Activated naive CD4-positive, alpha-beta T cell treated with anti-CD3 and anti-CD28 coated beads, Interleukin-2, amount 50 U/mL, for 72 hours (primary cell): ENCODE measurements around the gene RSRP1. TPM values are rescaled to one million over a fixed set of nuclear protein-coding genes. Genes with fewer than 3 reads are reported as not detected.
A peak's percentile ranks its signal among the peaks of the same experiment; 100 is the strongest.
"Not testable (repeated sequence)": the region's sequence is repeated elsewhere in the genome, so short reads cannot be mapped to it uniquely, and the experiment has no call there.

Experiments
- ATAC-seq, 2 donors: fragments of 150-1000 bp; cut with Tn5 transposase; 2 replicates each; pipeline ENCODE4 v1.10.0; 2021; ENCODE audit warnings: mild to moderate bottlenecking in 2 of 2, moderate library complexity in 2 of 2
- DNase-seq, 2 donors: peaks; one replicate each; pipeline ENCODE4 v3.0.0; 2021 to 2022; ENCODE audit warnings: low spot score in 2 of 2
- H3K27ac Mint-ChIP-seq, 2 donors: one replicate each; pipeline ENCODE4 v1.8.0; 2022; ENCODE audit warnings: mild to moderate bottlenecking in 2 of 2, mixed read lengths in 2 of 2
- H3K36me3 Mint-ChIP-seq, 2 donors: one replicate each; pipeline ENCODE4 v1.8.0; 2022; ENCODE audit warnings: mixed read lengths in 2 of 2
- H3K9me3 Mint-ChIP-seq, 2 donors: one replicate each; pipeline ENCODE4 v1.8.0; 2022; ENCODE audit warnings: mixed read lengths in 2 of 2
- total RNA-seq, 2 donors: library from RNA; stranded (reverse); gene quantifications; one replicate each; pipeline ENCODE4 v1.2.3, GENCODE V29; 2022

The RSRP1 gene
- total RNA-seq, 2 donors from 2014 or later = 147 to 154 TPM

DNA sequence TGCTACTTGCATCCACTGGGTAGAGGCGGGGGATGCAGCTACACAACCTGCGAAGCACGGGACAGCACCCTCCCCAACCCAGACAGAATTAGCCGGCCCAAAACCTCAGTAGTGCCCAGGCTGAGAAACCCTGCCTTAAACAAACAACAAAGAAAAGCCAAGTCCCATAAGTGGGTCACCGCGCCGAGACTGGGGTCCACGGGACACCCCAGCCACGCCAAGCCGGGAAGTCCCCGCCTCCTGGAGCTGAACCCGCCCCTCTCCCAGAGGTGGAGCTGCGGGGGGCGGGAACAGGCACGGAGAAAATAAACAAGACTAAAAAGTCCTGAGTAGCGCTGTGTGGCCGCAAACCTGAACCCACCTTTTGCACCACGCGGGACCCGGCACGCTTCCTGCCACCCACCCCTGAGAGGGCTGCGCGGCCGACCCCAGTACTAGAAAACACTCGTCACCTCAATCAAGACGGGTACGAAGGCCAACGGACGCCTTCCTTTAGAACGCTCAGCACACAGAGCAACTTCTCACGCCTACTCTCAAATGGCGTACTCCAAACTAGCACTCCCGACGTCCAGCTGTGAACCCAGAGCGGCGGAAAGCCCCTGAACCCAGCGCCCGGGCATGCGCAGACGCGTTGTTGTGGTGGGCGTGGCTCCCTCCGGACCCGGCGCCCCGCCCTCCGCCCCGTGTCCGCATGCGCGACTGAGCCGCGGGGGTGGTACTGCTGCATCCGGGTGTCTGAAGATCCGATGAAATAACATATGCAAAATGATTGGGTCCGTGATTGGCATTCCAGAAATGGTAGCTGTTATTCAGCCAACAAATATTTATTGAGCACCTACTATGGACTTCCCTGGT is 20.3 kb upstream of the RSRP1 start:
- H3K36me3 Mint-ChIP-seq, H3K9me3 Mint-ChIP-seq: not testable (repeated sequence)
- ATAC-seq (peak; percentile 78 to 86), DNase-seq (peak; percentile 94 to 95)
- peak overlapping the region; percentile 91 to 92 for H3K27ac Mint-ChIP-seq

DNA sequence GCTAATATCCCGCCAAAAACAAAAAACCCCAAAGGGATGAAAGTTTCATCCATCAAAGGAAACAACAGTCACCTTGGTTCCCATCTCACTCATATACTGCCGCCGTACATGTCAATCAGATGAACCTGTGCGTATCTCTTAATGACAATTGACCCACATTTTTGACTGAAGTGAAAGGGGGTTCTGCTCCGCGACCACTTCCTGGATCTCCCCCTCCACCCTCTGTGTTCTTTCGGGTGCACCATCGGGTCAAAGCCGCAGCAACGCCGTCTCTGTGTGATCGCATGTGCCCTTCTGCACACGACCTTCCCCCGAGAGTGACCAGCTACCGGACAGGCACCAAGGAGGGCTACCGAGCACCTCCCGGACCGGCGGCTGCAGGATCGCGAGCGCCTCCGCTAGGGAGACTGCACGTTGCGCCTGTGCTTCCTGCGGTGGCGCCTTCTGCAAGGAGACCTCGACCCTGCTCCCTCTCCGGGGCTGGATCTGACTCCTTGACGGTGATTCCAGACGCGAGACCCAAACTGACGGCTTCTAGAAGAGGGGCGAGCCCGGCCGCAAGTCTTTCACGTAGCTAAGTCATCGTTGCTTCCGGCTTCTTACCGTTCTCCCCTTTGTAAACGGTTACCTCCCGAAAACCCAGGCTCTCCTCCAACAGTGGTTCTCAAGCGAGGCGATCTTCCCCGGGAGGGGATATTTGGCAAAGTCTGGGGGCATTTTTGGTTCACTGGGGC is 19.5 kb upstream of the RSRP1 start:
- DNase-seq, H3K36me3 Mint-ChIP-seq: not testable (repeated sequence)
- peak overlapping the region; percentile 66 to 81 for H3K27ac Mint-ChIP-seq

GRCh38 chr1:25260336-25260735 is 13.1 kb upstream of the RSRP1 start:
- not testable (repeated sequence) for H3K9me3 Mint-ChIP-seq, ATAC-seq, DNase-seq, H3K27ac Mint-ChIP-seq, H3K36me3 Mint-ChIP-seq

More for the DNA sequence above, 19.5 kb upstream of the RSRP1 start:
- not testable (repeated sequence) for H3K9me3 Mint-ChIP-seq
- ATAC-seq = peak; percentile 19 to 46

GRCh38 chr1:25259813-25260212 is 12.6 kb upstream of the RSRP1 start:
- not testable (repeated sequence) for H3K9me3 Mint-ChIP-seq, H3K36me3 Mint-ChIP-seq, H3K27ac Mint-ChIP-seq, DNase-seq
- ATAC-seq = peak; percentile 50 to 91

DNA sequence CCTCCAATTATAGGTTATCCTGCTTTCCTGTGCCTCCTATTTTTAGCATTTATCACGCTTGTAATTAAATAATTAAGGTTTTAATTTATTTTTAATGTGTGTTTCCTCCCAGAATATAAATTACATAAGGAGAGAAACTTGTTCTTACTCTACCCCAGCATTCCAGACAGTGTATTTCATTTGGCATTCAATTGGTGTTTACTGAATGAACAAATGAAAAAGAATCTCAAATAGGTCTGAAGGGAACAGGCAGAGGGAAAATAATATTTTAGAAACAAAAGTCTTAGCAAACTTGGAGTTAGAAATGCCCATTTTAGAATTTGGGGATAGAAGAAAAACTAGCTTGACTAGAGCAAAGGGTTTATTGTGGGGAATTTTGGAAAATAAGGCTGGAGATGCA is 9.9 kb upstream of the RSRP1 start:
- ATAC-seq (no peak), DNase-seq (no peak)
- Mint-ChIP-seq H3K27ac (no peak overlapping the region), H3K9me3 (no peaks in the 10 kb centered on the region), H3K36me3 (no peaks in the 10 kb centered on the region)

- H3K9me3 Mint-ChIP-seq = no peaks in the 10 kb centered on the region
- ATAC-seq = no peak
- no peaks in the 10 kb centered on the region for H3K36me3 Mint-ChIP-seq
- no peak overlapping the region for H3K27ac Mint-ChIP-seq
- DNase-seq = no peak
These were observed 9.3 kb upstream of the RSRP1 start for GRCh38 chr1:25256578-25256965.

GRCh38 chr1:25255706-25256577 is 8.7 kb upstream of the RSRP1 start:
- DNase-seq (no peak), ATAC-seq (no peak)
- Mint-ChIP-seq H3K9me3 (no peaks in the 10 kb centered on the region), H3K27ac (no peak overlapping the region), H3K36me3 (no peaks in the 10 kb centered on the region)

DNA sequence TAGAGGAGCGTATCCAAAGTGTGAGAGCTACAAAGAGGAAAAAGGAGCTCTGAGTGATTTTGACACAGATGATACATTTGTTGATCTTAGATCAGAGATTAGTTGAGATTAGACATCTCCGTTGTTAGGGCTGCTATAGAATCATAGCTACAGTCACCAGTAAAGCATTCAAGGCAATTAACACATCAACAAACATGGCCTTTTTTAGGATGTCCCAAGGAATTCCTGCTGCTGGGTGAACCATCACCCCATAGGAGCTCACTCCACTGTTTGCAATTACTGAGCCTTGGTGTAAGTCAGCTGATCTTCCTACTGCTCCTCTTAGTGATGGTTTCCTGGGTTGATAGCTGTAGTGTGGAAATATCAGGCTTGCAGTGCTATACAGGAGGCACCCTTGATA is 6.7 kb upstream of the RSRP1 start:
- ATAC-seq (no peak), DNase-seq (no peak)
- Mint-ChIP-seq H3K36me3 (no peaks in the 10 kb centered on the region), H3K27ac (peak overlapping the region in 1 of 2 donors; percentile 65), H3K9me3 (no peaks in the 10 kb centered on the region)

DNA sequence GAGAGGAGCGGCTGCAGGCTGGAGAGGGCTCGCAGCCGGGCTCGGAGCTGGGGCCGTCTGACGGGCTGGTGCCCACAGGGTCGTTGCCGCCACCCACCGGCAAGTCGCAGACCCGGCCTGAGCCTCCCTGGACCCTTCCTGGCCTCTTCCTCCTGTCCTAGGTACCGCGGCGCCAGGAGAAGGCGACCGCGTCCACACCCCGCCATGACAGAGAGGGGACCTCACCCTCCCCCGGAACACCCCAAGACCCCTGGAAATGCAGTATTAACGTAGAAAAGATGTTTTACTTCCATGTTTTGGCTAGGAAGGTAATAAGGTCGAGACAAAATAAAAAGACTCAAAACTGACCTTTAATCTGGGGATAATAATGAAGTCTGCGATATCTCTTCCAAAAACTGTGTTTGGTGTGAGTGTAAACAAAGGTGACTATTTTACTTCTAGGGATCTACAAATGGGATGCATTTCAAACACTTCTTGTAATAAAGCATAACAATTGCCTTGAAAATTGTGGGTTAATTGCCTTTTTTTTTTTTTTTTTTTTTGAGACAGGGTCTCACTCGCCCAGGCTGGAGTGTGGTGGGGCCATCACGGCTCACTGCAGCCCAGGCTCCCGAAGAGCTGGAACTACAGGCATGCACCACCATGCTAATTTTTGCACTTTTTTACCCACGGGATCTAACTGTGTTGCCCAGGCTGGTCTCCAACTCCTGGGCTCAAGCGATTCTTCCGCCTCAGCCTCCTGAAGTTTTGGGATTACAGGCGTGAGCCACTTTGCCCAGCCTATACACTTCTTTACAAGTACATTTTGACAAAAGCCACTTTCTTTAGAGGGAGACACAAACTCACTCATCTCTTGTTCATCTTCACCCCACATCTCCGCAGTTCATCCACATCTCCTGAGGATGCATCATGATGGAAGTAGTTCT is 838 bp upstream of the RSRP1 start:
- peak in 1 of 2 donors; percentile 40 for ATAC-seq

GRCh38 chr1:25246600-25247023 is 642 bp downstream of the RSRP1 start:
- no peaks in the 10 kb centered on the region for H3K9me3 Mint-ChIP-seq
- peak; percentile 2 to 4 for ATAC-seq
- no peak for DNase-seq
- peak overlapping the region; percentile 99 to 100 for H3K27ac Mint-ChIP-seq
- peaks cover 44 to 46% of the 10 kb centered on the region in 2 donors for H3K36me3 Mint-ChIP-seq

More for the DNA sequence above, 838 bp upstream of the RSRP1 start:
- Mint-ChIP-seq H3K27ac (peak overlapping the region; percentile 72 to 100), H3K36me3 (peaks cover 37 to 38% of the 10 kb centered on the region in 2 donors), H3K9me3 (no peaks in the 10 kb centered on the region)
- no peak for DNase-seq

- Mint-ChIP-seq H3K36me3 (peaks cover 44 to 46% of the 10 kb centered on the region in 2 donors), H3K9me3 (no peaks in the 10 kb centered on the region), H3K27ac (peak overlapping the region; percentile 99 to 100)
- DNase-seq (peak in 1 of 2 donors; percentile 42), ATAC-seq (peak; percentile 4 to 29)
These were observed 1.2 kb downstream of the RSRP1 start for GRCh38 chr1:25245809-25246599.

DNA sequence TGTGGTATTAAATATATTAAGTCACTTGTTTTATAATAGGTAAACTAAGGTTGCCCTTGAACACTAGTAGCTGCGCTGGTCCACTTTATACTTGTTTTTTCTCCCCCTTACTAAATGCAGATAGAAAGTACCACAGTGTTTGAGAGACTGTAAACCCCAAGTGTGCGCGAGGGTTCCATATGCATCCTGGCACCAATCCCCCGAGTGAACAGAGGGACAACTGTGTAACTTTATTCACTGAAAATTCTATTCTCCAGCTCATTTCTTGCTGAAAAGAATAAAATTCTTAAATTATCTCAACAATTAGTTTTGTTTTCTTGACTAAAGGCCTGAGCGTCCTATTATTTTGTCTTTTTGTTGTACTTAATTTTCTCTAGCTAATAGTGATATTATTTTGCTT is 1.9 kb downstream of the RSRP1 start:
- DNase-seq (no peak), ATAC-seq (no peak)
- H3K9me3 Mint-ChIP-seq = no peaks in the 10 kb centered on the region
- peak overlapping the region; percentile 99 to 100 for H3K27ac Mint-ChIP-seq
- peaks cover 46% of the 10 kb centered on the region in 2 donors for H3K36me3 Mint-ChIP-seq

GRCh38 chr1:25243907-25244306 is 3.3 kb downstream of the RSRP1 start:
- Mint-ChIP-seq H3K9me3 (no peaks in the 10 kb centered on the region), H3K27ac (peak overlapping the region in 1 of 2 donors; percentile 93), H3K36me3 (peaks cover 46 to 51% of the 10 kb centered on the region in 2 donors)
- no peak for ATAC-seq
- DNase-seq = no peak

DNA sequence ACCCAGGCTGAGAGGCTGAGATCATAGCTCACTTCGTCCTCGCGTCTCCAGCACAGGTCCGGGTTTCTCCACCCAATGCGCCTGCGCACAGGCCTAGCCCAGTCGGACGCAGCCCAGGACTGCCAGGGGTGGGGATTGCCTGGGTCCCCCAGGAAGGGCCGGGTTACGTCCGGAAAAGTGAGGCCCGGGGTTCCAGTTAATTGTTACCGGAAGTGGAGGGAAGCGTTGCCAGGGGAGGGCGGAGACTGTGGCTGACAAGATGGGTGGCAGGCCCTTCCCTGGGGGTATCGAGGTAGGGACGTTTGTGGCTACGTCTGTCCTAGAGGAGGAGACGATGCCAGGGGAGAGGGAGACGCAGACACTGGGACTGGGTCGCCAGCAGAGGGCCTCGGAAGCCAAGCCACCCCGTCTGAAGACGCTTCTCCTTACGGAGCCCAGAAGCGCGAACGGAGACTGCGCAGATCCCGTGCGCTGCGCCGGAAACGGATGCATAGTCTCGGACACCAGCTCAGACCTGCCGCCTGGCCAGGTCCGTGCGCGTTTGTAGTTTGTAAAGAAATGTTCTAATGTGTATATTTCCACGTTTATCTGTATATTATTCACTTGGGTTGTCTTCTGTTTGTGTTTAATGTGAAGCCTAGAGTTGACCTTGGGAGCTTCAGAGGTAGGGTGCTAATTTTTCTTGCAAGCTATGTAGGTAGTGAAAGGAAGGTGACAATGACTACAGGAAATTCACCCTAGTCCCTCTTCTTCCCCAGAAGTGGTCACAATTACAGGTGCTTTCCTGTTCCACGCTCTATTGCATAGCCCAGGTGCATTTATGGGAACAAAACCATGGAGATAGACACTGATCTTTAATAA is 7.3 kb downstream of the RSRP1 start:
- Mint-ChIP-seq H3K9me3 (no peaks in the 10 kb centered on the region), H3K36me3 (peaks cover 21 to 25% of the 10 kb centered on the region in 2 donors), H3K27ac (peak overlapping the region; percentile 96 to 98)
- DNase-seq (peak; percentile 91 to 96), ATAC-seq (peak; percentile 87 to 88)
